HepG2 (cell line): ENCODE data around the gene NEDD8. TPM values are rescaled to one million over a fixed set of nuclear protein-coding genes. Genes with fewer than 3 reads are reported as not detected.

Experiments
- ATAD3A ChIP-seq: sonication (generic); formaldehyde crosslinking; IDR thresholded peaks from 2 replicates; pipeline ENCODE4 v1.4.0; 2020; ENCODE audit warnings: missing genetic modification reagents
- EEA1 ChIP-seq: sonication (generic); formaldehyde crosslinking; IDR thresholded peaks from 2 replicates; pipeline ENCODE4 v1.5.1; 2020; ENCODE audit warnings: mild to moderate bottlenecking, missing genetic modification reagents, borderline replicate concordance
- HIVEP1 ChIP-seq: sonication (generic); formaldehyde crosslinking; IDR thresholded peaks from 2 replicates; pipeline ENCODE4 v1.4.0; 2020; ENCODE audit warnings: mild to moderate bottlenecking, missing genetic modification reagents
- HOXA3 ChIP-seq: sonication (generic); formaldehyde crosslinking; IDR thresholded peaks from 2 replicates; pipeline ENCODE4 v1.5.0; 2020; ENCODE audit warnings: missing genetic modification reagents
- KMT2B ChIP-seq: IDR thresholded peaks from 2 replicates; pipeline ENCODE4 v1.6.1; 2016; ENCODE audit warnings: missing genetic modification reagents, missing compliant biosample characterization
- LCORL ChIP-seq, 2 experiments: fragments of 450-650 bp in 1 of 2; sonication (generic) in 1 of 2; formaldehyde crosslinking in 1 of 2; IDR thresholded peaks; 2 replicates each; pipeline versions ENCODE4 v1.5.0 to v1.6.1; 2017 to 2020; ENCODE audit warnings: antibody characterized with exemption in 1 of 2, missing genetic modification reagents in 1 of 2
- RBM39 ChIP-seq: fragments of 200-400 bp; formaldehyde crosslinking; IDR thresholded peaks from one replicate; pipeline ENCODE4 v1.6.1; 2018; ENCODE audit warnings: antibody characterized with exemption, mild to moderate bottlenecking, low read depth, low read length; ENCODE audit not compliant: poor library complexity, severe bottlenecking
- SMYD3 ChIP-seq: sonication (generic); formaldehyde crosslinking; IDR thresholded peaks from 2 replicates; pipeline ENCODE4 v1.8.1; 2023; ENCODE audit warnings: mild to moderate bottlenecking, missing genetic modification reagents
- ZNF510 ChIP-seq: sonication (generic); formaldehyde crosslinking; IDR thresholded peaks from 2 replicates; pipeline ENCODE4 v1.4.0; 2020; ENCODE audit warnings: low read depth, mild to moderate bottlenecking, missing genetic modification reagents
- polyA plus RNA-seq, 8 experiments: library from polyadenylated mRNA; depleted of rRNA in 3 of 8; stranded (reverse) in 7 of 8; unstranded in 1 of 8; fragments of >200 nt; fragmentation: Illumina TruSeq in 4 of 8; extraction: Trizol in 4 of 8; gene quantifications; 2 replicates each; pipeline versions ENCODE4 v1.2.1 to v1.2.3, GENCODE V29; 2011 to 2016; ENCODE audit warnings: low read depth in 4 of 8, missing spikeins in 1 of 8, mixed read lengths in 1 of 8; ENCODE audit not compliant: insufficient read depth in 1 of 8
- total RNA-seq, 5 experiments: library from RNA; depleted of rRNA; stranded (reverse); fragments of >200 nt; fragmentation: Illumina TruSeq; extraction: Trizol; gene quantifications; 2 replicates each; pipeline ENCODE4 v1.2.3, GENCODE V29; 2016; ENCODE audit warnings: low read depth in 1 of 5
- TF ChIP-seq, protein P1 (sequence below): sonication (generic); formaldehyde crosslinking; IDR thresholded peaks from 2 replicates; pipeline ENCODE4 v1.4.0; 2020; ENCODE audit warnings: mild to moderate bottlenecking, missing genetic modification reagents, borderline replicate concordance
- TF ChIP-seq, protein P2 (sequence below), 2 experiments: IDR thresholded peaks; 2 replicates each; pipeline ENCODE4 v1.6.1; 2011 to 2012; ENCODE audit warnings: low read length in 2 of 2, borderline replicate concordance in 1 of 2, low read depth in 1 of 2, mild to moderate bottlenecking in 1 of 2, moderate library complexity in 1 of 2
- TF ChIP-seq, protein P3 (sequence below): sonication (generic); formaldehyde crosslinking; IDR thresholded peaks from 2 replicates; pipeline ENCODE4 v1.5.0; 2020; ENCODE audit warnings: missing genetic modification reagents, mild to moderate bottlenecking, borderline replicate concordance
- TF ChIP-seq, protein P4 (sequence below): sonication (generic); formaldehyde crosslinking; IDR thresholded peaks from 2 replicates; pipeline ENCODE4 v1.5.1; 2020; ENCODE audit warnings: mild to moderate bottlenecking, moderate library complexity, missing genetic modification reagents
- TF ChIP-seq, protein P5 (sequence below): fragments of 450-650 bp; IDR thresholded peaks from 2 replicates; pipeline ENCODE4 v1.6.1; 2017; ENCODE audit warnings: mild to moderate bottlenecking

The NEDD8 gene
- total and polyA plus RNA-seq, 2 of the 13 experiments (the other 11 are each of a cell fraction or from before 2014, with no cell fraction given): 535 to 713 TPM

DNA sequence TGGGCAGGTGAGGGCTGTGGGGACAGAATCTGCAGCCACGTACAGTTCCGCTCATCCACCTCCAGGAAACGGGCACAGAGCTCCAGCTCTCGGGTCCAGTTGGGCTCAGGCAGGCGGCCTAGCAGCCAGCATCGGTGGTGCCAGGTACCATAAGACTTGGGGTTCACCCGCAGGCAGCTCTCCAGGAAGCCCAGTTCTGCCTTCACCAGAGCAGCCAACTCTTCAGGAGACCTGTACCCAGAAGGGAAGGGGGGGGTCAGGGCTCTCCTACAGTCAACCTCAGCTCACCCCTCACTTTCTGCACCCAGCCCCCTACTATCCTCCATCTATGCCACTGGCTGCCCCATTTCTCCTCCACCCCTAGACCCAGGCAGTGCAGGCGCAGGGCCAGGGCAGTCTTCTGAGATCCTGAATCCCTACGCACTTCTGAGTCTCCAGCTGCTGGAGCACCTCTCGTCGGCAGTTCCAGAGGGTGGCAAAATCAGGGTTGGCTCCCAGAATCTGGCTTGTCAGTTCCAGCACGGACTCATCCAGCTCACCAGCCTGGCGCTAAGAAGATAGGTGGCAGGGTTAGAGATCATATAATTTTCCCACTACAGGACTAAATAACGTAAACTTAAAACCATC is 37.9 kb upstream of the NEDD8 start (continued):
- TF ChIP-seq, protein P1, sequence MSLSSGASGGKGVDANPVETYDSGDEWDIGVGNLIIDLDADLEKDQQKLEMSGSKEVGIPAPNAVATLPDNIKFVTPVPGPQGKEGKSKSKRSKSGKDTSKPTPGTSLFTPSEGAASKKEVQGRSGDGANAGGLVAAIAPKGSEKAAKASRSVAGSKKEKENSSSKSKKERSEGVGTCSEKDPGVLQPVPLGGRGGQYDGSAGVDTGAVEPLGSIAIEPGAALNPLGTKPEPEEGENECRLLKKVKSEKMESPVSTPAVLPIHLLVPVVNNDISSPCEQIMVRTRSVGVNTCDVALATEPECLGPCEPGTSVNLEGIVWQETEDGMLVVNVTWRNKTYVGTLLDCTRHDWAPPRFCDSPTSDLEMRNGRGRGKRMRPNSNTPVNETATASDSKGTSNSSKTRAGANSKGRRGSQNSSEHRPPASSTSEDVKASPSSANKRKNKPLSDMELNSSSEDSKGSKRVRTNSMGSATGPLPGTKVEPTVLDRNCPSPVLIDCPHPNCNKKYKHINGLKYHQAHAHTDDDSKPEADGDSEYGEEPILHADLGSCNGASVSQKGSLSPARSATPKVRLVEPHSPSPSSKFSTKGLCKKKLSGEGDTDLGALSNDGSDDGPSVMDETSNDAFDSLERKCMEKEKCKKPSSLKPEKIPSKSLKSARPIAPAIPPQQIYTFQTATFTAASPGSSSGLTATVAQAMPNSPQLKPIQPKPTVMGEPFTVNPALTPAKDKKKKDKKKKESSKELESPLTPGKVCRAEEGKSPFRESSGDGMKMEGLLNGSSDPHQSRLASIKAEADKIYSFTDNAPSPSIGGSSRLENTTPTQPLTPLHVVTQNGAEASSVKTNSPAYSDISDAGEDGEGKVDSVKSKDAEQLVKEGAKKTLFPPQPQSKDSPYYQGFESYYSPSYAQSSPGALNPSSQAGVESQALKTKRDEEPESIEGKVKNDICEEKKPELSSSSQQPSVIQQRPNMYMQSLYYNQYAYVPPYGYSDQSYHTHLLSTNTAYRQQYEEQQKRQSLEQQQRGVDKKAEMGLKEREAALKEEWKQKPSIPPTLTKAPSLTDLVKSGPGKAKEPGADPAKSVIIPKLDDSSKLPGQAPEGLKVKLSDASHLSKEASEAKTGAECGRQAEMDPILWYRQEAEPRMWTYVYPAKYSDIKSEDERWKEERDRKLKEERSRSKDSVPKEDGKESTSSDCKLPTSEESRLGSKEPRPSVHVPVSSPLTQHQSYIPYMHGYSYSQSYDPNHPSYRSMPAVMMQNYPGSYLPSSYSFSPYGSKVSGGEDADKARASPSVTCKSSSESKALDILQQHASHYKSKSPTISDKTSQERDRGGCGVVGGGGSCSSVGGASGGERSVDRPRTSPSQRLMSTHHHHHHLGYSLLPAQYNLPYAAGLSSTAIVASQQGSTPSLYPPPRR: no peak
- TF ChIP-seq, protein P2, sequence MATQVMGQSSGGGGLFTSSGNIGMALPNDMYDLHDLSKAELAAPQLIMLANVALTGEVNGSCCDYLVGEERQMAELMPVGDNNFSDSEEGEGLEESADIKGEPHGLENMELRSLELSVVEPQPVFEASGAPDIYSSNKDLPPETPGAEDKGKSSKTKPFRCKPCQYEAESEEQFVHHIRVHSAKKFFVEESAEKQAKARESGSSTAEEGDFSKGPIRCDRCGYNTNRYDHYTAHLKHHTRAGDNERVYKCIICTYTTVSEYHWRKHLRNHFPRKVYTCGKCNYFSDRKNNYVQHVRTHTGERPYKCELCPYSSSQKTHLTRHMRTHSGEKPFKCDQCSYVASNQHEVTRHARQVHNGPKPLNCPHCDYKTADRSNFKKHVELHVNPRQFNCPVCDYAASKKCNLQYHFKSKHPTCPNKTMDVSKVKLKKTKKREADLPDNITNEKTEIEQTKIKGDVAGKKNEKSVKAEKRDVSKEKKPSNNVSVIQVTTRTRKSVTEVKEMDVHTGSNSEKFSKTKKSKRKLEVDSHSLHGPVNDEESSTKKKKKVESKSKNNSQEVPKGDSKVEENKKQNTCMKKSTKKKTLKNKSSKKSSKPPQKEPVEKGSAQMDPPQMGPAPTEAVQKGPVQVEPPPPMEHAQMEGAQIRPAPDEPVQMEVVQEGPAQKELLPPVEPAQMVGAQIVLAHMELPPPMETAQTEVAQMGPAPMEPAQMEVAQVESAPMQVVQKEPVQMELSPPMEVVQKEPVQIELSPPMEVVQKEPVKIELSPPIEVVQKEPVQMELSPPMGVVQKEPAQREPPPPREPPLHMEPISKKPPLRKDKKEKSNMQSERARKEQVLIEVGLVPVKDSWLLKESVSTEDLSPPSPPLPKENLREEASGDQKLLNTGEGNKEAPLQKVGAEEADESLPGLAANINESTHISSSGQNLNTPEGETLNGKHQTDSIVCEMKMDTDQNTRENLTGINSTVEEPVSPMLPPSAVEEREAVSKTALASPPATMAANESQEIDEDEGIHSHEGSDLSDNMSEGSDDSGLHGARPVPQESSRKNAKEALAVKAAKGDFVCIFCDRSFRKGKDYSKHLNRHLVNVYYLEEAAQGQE (IDR thresholded peaks at IDR 0.05; ENCODE audit: borderline replicate concordance in 1 of 2, low read depth in 1 of 2, low read length in 2 of 2): no peak
- TF ChIP-seq ZNF510 (CRISPR knock-in tag) (no peak), HOXA3 (no peak), SMYD3 (CRISPR knock-in tag) (no peak), ATAD3A (CRISPR knock-in tag) (no peak), KMT2B (CRISPR knock-in tag) (no peak), EEA1 (CRISPR knock-in tag) (no peak), LCORL (IDR thresholded peaks at IDR 0.05) (no peak), LCORL (CRISPR knock-in tag; IDR thresholded peaks at IDR 0.05) (no peak), HIVEP1 (CRISPR knock-in tag) (no peak), RBM39 (no peak)
- TF ChIP-seq, protein P3, sequence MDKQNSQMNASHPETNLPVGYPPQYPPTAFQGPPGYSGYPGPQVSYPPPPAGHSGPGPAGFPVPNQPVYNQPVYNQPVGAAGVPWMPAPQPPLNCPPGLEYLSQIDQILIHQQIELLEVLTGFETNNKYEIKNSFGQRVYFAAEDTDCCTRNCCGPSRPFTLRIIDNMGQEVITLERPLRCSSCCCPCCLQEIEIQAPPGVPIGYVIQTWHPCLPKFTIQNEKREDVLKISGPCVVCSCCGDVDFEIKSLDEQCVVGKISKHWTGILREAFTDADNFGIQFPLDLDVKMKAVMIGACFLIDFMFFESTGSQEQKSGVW (CRISPR knock-in tag): no peak
- TF ChIP-seq, protein P4, sequence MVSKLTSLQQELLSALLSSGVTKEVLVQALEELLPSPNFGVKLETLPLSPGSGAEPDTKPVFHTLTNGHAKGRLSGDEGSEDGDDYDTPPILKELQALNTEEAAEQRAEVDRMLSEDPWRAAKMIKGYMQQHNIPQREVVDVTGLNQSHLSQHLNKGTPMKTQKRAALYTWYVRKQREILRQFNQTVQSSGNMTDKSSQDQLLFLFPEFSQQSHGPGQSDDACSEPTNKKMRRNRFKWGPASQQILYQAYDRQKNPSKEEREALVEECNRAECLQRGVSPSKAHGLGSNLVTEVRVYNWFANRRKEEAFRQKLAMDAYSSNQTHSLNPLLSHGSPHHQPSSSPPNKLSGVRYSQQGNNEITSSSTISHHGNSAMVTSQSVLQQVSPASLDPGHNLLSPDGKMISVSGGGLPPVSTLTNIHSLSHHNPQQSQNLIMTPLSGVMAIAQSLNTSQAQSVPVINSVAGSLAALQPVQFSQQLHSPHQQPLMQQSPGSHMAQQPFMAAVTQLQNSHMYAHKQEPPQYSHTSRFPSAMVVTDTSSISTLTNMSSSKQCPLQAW (CRISPR knock-in tag): no peak
- TF ChIP-seq, protein P5, sequence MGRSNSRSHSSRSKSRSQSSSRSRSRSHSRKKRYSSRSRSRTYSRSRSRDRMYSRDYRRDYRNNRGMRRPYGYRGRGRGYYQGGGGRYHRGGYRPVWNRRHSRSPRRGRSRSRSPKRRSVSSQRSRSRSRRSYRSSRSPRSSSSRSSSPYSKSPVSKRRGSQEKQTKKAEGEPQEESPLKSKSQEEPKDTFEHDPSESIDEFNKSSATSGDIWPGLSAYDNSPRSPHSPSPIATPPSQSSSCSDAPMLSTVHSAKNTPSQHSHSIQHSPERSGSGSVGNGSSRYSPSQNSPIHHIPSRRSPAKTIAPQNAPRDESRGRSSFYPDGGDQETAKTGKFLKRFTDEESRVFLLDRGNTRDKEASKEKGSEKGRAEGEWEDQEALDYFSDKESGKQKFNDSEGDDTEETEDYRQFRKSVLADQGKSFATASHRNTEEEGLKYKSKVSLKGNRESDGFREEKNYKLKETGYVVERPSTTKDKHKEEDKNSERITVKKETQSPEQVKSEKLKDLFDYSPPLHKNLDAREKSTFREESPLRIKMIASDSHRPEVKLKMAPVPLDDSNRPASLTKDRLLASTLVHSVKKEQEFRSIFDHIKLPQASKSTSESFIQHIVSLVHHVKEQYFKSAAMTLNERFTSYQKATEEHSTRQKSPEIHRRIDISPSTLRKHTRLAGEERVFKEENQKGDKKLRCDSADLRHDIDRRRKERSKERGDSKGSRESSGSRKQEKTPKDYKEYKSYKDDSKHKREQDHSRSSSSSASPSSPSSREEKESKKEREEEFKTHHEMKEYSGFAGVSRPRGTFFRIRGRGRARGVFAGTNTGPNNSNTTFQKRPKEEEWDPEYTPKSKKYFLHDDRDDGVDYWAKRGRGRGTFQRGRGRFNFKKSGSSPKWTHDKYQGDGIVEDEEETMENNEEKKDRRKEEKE: no peak
